Keratinocyte (primary cell): ENCODE measurements around the gene DIAPH3. TPM values are rescaled to one million over a fixed set of nuclear protein-coding genes. Genes with fewer than 3 reads are reported as not detected.

Source experiments
- DNase-seq: peaks from one replicate; pipeline ENCODE4 v3.0.0-alpha.2; 2011; ENCODE audit warnings: low read depth, missing footprints, low spot score
- FAIRE-seq: peaks from 2 replicates; lab custom pipeline; 2011; peaks lifted over from hg19 to GRCh38; lab: Jason Lieb, UNC
- H2AFZ ChIP-seq: 2 replicates; pipeline ENCODE4 v1.6.0; 2012; ENCODE audit warnings: low read length, control low read depth, inconsistent platforms; ENCODE audit not compliant: control insufficient read depth
- H3K27ac ChIP-seq: 2 replicates; pipeline ENCODE4 v1.5.1; 2011; ENCODE audit warnings: low read length; ENCODE audit not compliant: control insufficient read depth, insufficient read depth
- H3K27me3 ChIP-seq: 3 replicates; pipeline ENCODE4 v1.6.0; 2011; ENCODE audit warnings: low read length; ENCODE audit not compliant: control insufficient read depth, insufficient read depth; ENCODE audit errors: extremely low read depth
- H3K36me3 ChIP-seq, 2 experiments: 2 replicates in 1 of 2; 3 replicates in 1 of 2; pipeline ENCODE4 v1.5.1; 2011; ENCODE audit warnings: low read length in 2 of 2, mild to moderate bottlenecking in 1 of 2; ENCODE audit not compliant: control insufficient read depth in 2 of 2, insufficient read depth in 2 of 2; ENCODE audit errors: extremely low read depth in 1 of 2
- H3K4me1 ChIP-seq: 3 replicates; pipeline ENCODE4 v1.5.1; 2011; ENCODE audit warnings: low read length; ENCODE audit not compliant: control insufficient read depth, insufficient read depth; ENCODE audit errors: extremely low read depth
- H3K4me2 ChIP-seq: 3 replicates; pipeline ENCODE4 v1.6.0; 2011; ENCODE audit warnings: low read depth, low read length; ENCODE audit not compliant: control insufficient read depth, insufficient read depth; ENCODE audit errors: extremely low read depth
- H3K4me3 ChIP-seq, 3 experiments: fragments of 200-600 bp in 1 of 3; sonication (generic) in 1 of 3; 2 replicates in 2 of 3; 3 replicates in 1 of 3; pipeline ENCODE4 v1.5.1; 2011 to 2016; ENCODE audit warnings: low read length in 3 of 3, mild to moderate bottlenecking in 3 of 3, control low read depth in 2 of 3, inconsistent platforms in 1 of 3, low read depth in 1 of 3, mixed read lengths in 1 of 3, mixed run types in 1 of 3, moderate library complexity in 1 of 3; ENCODE audit not compliant: control insufficient read depth in 2 of 3, insufficient read depth in 2 of 3; ENCODE audit errors: extremely low read depth in 1 of 3
- H3K79me2 ChIP-seq: 2 replicates; pipeline ENCODE4 v1.6.0; 2012; ENCODE audit warnings: low read length; ENCODE audit not compliant: control insufficient read depth, insufficient read depth
- H3K9ac ChIP-seq: 3 replicates; pipeline ENCODE4 v1.6.0; 2011; ENCODE audit warnings: low read length; ENCODE audit not compliant: control insufficient read depth, insufficient read depth; ENCODE audit errors: extremely low read depth
- H3K9me1 ChIP-seq: 3 replicates; pipeline ENCODE4 v1.6.0; 2011; ENCODE audit warnings: low read length; ENCODE audit not compliant: control insufficient read depth, insufficient read depth; ENCODE audit errors: extremely low read depth
- H3K9me3 ChIP-seq: 2 replicates; pipeline ENCODE4 v1.5.1; 2012; ENCODE audit warnings: low read depth, low read length; ENCODE audit not compliant: control insufficient read depth
- H4K20me1 ChIP-seq: 3 replicates; pipeline ENCODE4 v1.6.0; 2011; ENCODE audit warnings: low read length; ENCODE audit not compliant: control insufficient read depth, insufficient read depth; ENCODE audit errors: extremely low read depth
- CTCF ChIP-seq, 3 experiments: IDR thresholded peaks in 1 of 3; conservative IDR thresholded peaks in 1 of 3; optimal IDR thresholded peaks in 1 of 3; 2 replicates in 2 of 3; 3 replicates in 1 of 3; pipeline versions ENCODE3 to v1.5.1; 2011; ENCODE audit warnings: low read length in 3 of 3, mild to moderate bottlenecking in 3 of 3, moderate library complexity in 2 of 3, control low read depth in 1 of 3, inconsistent platforms in 1 of 3; ENCODE audit not compliant: insufficient read depth in 2 of 3; ENCODE audit errors: extremely low read depth in 1 of 3
- EZH2 ChIP-seq: IDR thresholded peaks from one replicate; pipeline ENCODE4 v1.6.1; 2012; ENCODE audit warnings: inconsistent platforms, mild to moderate bottlenecking, low read length, moderate library complexity
- dilution Hi-C: fragments of 300-500 bp; cut with MboI; formaldehyde crosslinking; loops from one replicate; pipeline ENCODE4 v1.7.0; 2020; ENCODE audit warnings: low sequenced_read_pairs; ENCODE audit not compliant: extremely low pct_ligation_motif_present
- polyA plus RNA-seq, 5 experiments: library from polyadenylated mRNA; depleted of rRNA in 3 of 5; stranded (reverse) in 3 of 5; stranded (forward) in 1 of 5; unstranded in 1 of 5; fragments of >200 nt; gene quantifications; 1 replicate in 1 of 5; 2 replicates in 3 of 5; 3 replicates in 1 of 5; pipeline versions ENCODE4 v1.2.1 to v1.2.3, GENCODE V29; 2011 to 2012; ENCODE audit warnings: missing spikeins in 2 of 5, low read depth in 1 of 5, low replicate concordance in 1 of 5

The DIAPH3 gene
- polyA plus RNA-seq, 1 donor (not counting 4 experiments of a cell fraction or from before 2014, with no cell fraction given): 9.0 TPM

GRCh38 chr13:60109285-60109684, 54.4 kb downstream of the DIAPH3 start:
- H3K9ac ChIP-seq: no peak overlapping the region
- DNase-seq (no peak), FAIRE-seq (no peak)
- TF ChIP-seq EZH2: no peak
- TF ChIP-seq CTCF (optimal IDR thresholded peaks at IDR 0.05 in 1 of 3, IDR thresholded peaks at IDR 0.05 in 1 of 3, conservative IDR thresholded peaks at IDR 0.05 in 1 of 3; ENCODE audit: extremely low read depth in 1 of 3, insufficient read depth in 2 of 3, low read length in 3 of 3): no peak
- H3K9me3 ChIP-seq: no peaks in the 10 kb centered on the region
- H3K9me1 ChIP-seq: no peaks in the 10 kb centered on the region
- H3K79me2 ChIP-seq: peaks cover 3% of the 10 kb centered on the region
- no peak overlapping the region for H3K4me3 ChIP-seq
- no peak overlapping the region for H2AFZ ChIP-seq
- peaks cover 0 to 3% of the 10 kb centered on the region in 2 experiments for H3K36me3 ChIP-seq
- no peak overlapping the region for H3K4me2 ChIP-seq
- H4K20me1 ChIP-seq: no peaks in the 10 kb centered on the region
- dilution Hi-C loops: no loop called here
- H3K27ac ChIP-seq: no peak overlapping the region
- H3K4me1 ChIP-seq: no peaks in the 10 kb centered on the region
- no peaks in the 10 kb centered on the region for H3K27me3 ChIP-seq

- TF ChIP-seq EZH2 (no peak), CTCF (optimal IDR thresholded peaks at IDR 0.05 in 1 of 3, IDR thresholded peaks at IDR 0.05 in 1 of 3, conservative IDR thresholded peaks at IDR 0.05 in 1 of 3; ENCODE audit: extremely low read depth in 1 of 3, insufficient read depth in 2 of 3, low read length in 3 of 3) (no peak)
Measured at GRCh38 chr13:60108589-60108988, 55.1 kb downstream of the DIAPH3 start.

More at GRCh38 chr13:60108589-60108988, 55.1 kb downstream of the DIAPH3 start:
- DNase-seq (no peak), FAIRE-seq (no peak)
- Histone ChIP-seq H3K9me3 (no peaks in the 10 kb centered on the region), H3K9me1 (no peaks in the 10 kb centered on the region), H3K36me3 (peaks cover 0 to 3% of the 10 kb centered on the region in 2 experiments), H3K9ac (no peak overlapping the region), H3K79me2 (peaks cover 2% of the 10 kb centered on the region), H3K27me3 (no peaks in the 10 kb centered on the region), H3K4me2 (no peak overlapping the region), H2AFZ (no peak overlapping the region), H4K20me1 (no peaks in the 10 kb centered on the region), H3K4me1 (no peaks in the 10 kb centered on the region), H3K27ac (no peak overlapping the region), H3K4me3 (no peak overlapping the region)
- dilution Hi-C loops: no loop called here
